ENCODE results near the gene TTLL8. TPM values are rescaled to one million over a fixed set of nuclear protein-coding genes. Genes with fewer than 3 reads are reported as not detected.

TTLL8 gene
- total RNA-seq, 2 donors from 2014 or later = not detected

- Mint-ChIP-seq H3K4me3 (no peak overlapping the region), H3K4me1 (ENCODE audit: low read depth) (peaks cover 10% of the 10 kb centered on the region), H3K27me3 (ENCODE audit: low read depth) (peaks cover 4% of the 10 kb centered on the region), H3K27ac (no peak overlapping the region), H3K9me3 (peaks cover 0 to 2% of the 10 kb centered on the region in 2 donors), H3K36me3 (ENCODE audit: insufficient read depth in 2 of 2) (peaks cover 0 to 2% of the 10 kb centered on the region in 2 donors)
- DNase-seq (no peak), ATAC-seq (replicated peaks in 1 of 2) (no peak)
Measured at GRCh38 chr22:50035976-50036724, 21.9 kb downstream of the TTLL8 start.

- DNase-seq (no peak), ATAC-seq (replicated peaks in 1 of 2) (no peak)
- Mint-ChIP-seq H3K27me3 (ENCODE audit: low read depth) (peaks cover 4% of the 10 kb centered on the region), H3K9me3 (peaks cover 0 to 2% of the 10 kb centered on the region in 2 donors), H3K4me1 (ENCODE audit: low read depth) (peaks cover 10% of the 10 kb centered on the region), H3K4me3 (no peak overlapping the region), H3K36me3 (ENCODE audit: insufficient read depth in 2 of 2) (peaks cover 0 to 2% of the 10 kb centered on the region in 2 donors), H3K27ac (no peak overlapping the region)
Measured at GRCh38 chr22:50035131-50035881, 22.8 kb downstream of the TTLL8 start.

- H3K36me3 Mint-ChIP-seq (ENCODE audit: insufficient read depth in 2 of 2) = peaks cover 0 to 2% of the 10 kb centered on the region in 2 donors
- no peak overlapping the region for H3K27ac Mint-ChIP-seq
- peak in 1 of 2 donors; percentile 13 for ATAC-seq (replicated peaks in 1 of 2)
- H3K27me3 Mint-ChIP-seq (ENCODE audit: low read depth) = peaks cover 4% of the 10 kb centered on the region
- peaks cover 14% of the 10 kb centered on the region for H3K4me1 Mint-ChIP-seq (ENCODE audit: low read depth)
- no peak for DNase-seq
- H3K4me3 Mint-ChIP-seq = no peak overlapping the region
- H3K9me3 Mint-ChIP-seq = peaks cover 0 to 2% of the 10 kb centered on the region in 2 donors
Measured at GRCh38 chr22:50034126-50035081, 23.7 kb downstream of the TTLL8 start.

GRCh38 chr22:50032941-50033601 is 25.0 kb downstream of the TTLL8 start:
- H3K9me3 Mint-ChIP-seq = no peaks in the 10 kb centered on the region
- ATAC-seq (replicated peaks in 1 of 2) (no peak), DNase-seq (no peak)
- H3K27ac Mint-ChIP-seq = no peak overlapping the region
- peaks cover 4% of the 10 kb centered on the region for H3K27me3 Mint-ChIP-seq (ENCODE audit: low read depth)
- no peaks in the 10 kb centered on the region for H3K36me3 Mint-ChIP-seq (ENCODE audit: insufficient read depth in 2 of 2)
- peaks cover 17% of the 10 kb centered on the region for H3K4me1 Mint-ChIP-seq (ENCODE audit: low read depth)
- no peak overlapping the region for H3K4me3 Mint-ChIP-seq

GRCh38 chr22:50032109-50032871 is 25.8 kb downstream of the TTLL8 start:
- DNase-seq (no peak), ATAC-seq (replicated peaks in 1 of 2) (no peak)
- H3K27me3 Mint-ChIP-seq (ENCODE audit: low read depth) = peaks cover 4% of the 10 kb centered on the region
- H3K4me3 Mint-ChIP-seq = no peak overlapping the region
- peaks cover 25% of the 10 kb centered on the region for H3K4me1 Mint-ChIP-seq (ENCODE audit: low read depth)
- no peak overlapping the region for H3K27ac Mint-ChIP-seq
- H3K36me3 Mint-ChIP-seq (ENCODE audit: insufficient read depth in 2 of 2) = no peaks in the 10 kb centered on the region
- H3K9me3 Mint-ChIP-seq = no peaks in the 10 kb centered on the region

- ATAC-seq (replicated peaks in 1 of 2) = no peak
- Mint-ChIP-seq H3K27me3 (ENCODE audit: low read depth) (peaks cover 4% of the 10 kb centered on the region), H3K27ac (no peak overlapping the region), H3K4me3 (no peak overlapping the region), H3K4me1 (ENCODE audit: low read depth) (peaks cover 26% of the 10 kb centered on the region), H3K9me3 (no peaks in the 10 kb centered on the region), H3K36me3 (ENCODE audit: insufficient read depth in 2 of 2) (no peaks in the 10 kb centered on the region)
- DNase-seq = no peak
Measured at GRCh38 chr22:50031189-50032091, 26.7 kb downstream of the TTLL8 start.

- ATAC-seq (replicated peaks in 1 of 2) = peak; percentile 96 to 97
- H3K4me1 Mint-ChIP-seq (ENCODE audit: low read depth) = peaks cover 26% of the 10 kb centered on the region
Measured at GRCh38 chr22:50030297-50031188, 27.6 kb downstream of the TTLL8 start.

GRCh38 chr22:50027639-50028537 is 30.2 kb downstream of the TTLL8 start:
- Mint-ChIP-seq H3K4me1 (ENCODE audit: low read depth) (peaks cover 28% of the 10 kb centered on the region), H3K4me3 (peak overlapping the region in 1 of 2 donors; percentile 48), H3K36me3 (ENCODE audit: insufficient read depth in 2 of 2) (no peaks in the 10 kb centered on the region)

More at GRCh38 chr22:50030297-50031188, 27.6 kb downstream of the TTLL8 start:
- no peaks in the 10 kb centered on the region for H3K36me3 Mint-ChIP-seq (ENCODE audit: insufficient read depth in 2 of 2)
- DNase-seq = peak; percentile 90 to 93
- no peak overlapping the region for H3K27ac Mint-ChIP-seq
- H3K9me3 Mint-ChIP-seq = no peaks in the 10 kb centered on the region
- no peak overlapping the region for H3K4me3 Mint-ChIP-seq
- peaks cover 4% of the 10 kb centered on the region for H3K27me3 Mint-ChIP-seq (ENCODE audit: low read depth)

GRCh38 chr22:50025993-50026392 is 32.1 kb downstream of the TTLL8 start:
- Mint-ChIP-seq H3K9me3 (no peaks in the 10 kb centered on the region), H3K36me3 (ENCODE audit: insufficient read depth in 2 of 2) (no peaks in the 10 kb centered on the region), H3K27me3 (ENCODE audit: low read depth) (no peaks in the 10 kb centered on the region), H3K4me3 (no peak overlapping the region), H3K4me1 (ENCODE audit: low read depth) (peaks cover 28% of the 10 kb centered on the region), H3K27ac (no peak overlapping the region)
- DNase-seq (no peak), ATAC-seq (replicated peaks in 1 of 2) (no peak)

More at GRCh38 chr22:50027639-50028537, 30.2 kb downstream of the TTLL8 start:
- no peaks in the 10 kb centered on the region for H3K9me3 Mint-ChIP-seq
- DNase-seq (peak; percentile 38 to 54), ATAC-seq (replicated peaks in 1 of 2) (peak; percentile 30 to 38)
- no peak overlapping the region for H3K27ac Mint-ChIP-seq
- H3K27me3 Mint-ChIP-seq (ENCODE audit: low read depth) = no peaks in the 10 kb centered on the region

Data from activated T-cell treated with anti-CD3 and anti-CD28 coated beads, Interleukin-2, amount 50 U/mL, for 72 hours (primary cell).